Brain microvascular endothelial cell (primary cell): Measurements from ENCODE around the gene SRP72.

Source experiments
- DNase-seq: peaks from one replicate; pipeline ENCODE4 v3.0.0-alpha.2; 2020
- H3K27ac ChIP-seq: fragments of 250-450 bp; sonication (Bioruptor Pico); 2 replicates; pipeline ENCODE4 v1.5.1; 2020; ENCODE audit warnings: mild to moderate bottlenecking, moderate library complexity
- H3K27me3 ChIP-seq: fragments of 250-450 bp; sonication (Bioruptor Pico); replicated peaks from 2 replicates; pipeline ENCODE4 v1.5.1; 2020; ENCODE audit warnings: mild to moderate bottlenecking
- H3K36me3 ChIP-seq: fragments of 250-450 bp; sonication (Bioruptor Pico); replicated peaks from 2 replicates; pipeline ENCODE4 v1.5.1; 2020; ENCODE audit warnings: mild to moderate bottlenecking
- H3K4me3 ChIP-seq: 2 replicates; pipeline ENCODE4 v1.5.1; 2011; ENCODE audit warnings: low read depth, mild to moderate bottlenecking, control low read depth, low read length, moderate library complexity
- in situ Hi-C: cut with HindIII; loops from 2 replicates; pipeline ENCODE4 v1.10.0; 2017; ENCODE audit warnings: low sequenced_read_pairs, low pct_ligation_motif_present
- TF ChIP-seq, protein P1 (sequence below): IDR thresholded peaks from 2 replicates; pipeline ENCODE4 v1.5.1; 2011; ENCODE audit warnings: low read depth, mild to moderate bottlenecking, moderate library complexity, low read length, control low read depth, inconsistent platforms; ENCODE audit errors: missing control alignments

SRP72 gene

DNA sequence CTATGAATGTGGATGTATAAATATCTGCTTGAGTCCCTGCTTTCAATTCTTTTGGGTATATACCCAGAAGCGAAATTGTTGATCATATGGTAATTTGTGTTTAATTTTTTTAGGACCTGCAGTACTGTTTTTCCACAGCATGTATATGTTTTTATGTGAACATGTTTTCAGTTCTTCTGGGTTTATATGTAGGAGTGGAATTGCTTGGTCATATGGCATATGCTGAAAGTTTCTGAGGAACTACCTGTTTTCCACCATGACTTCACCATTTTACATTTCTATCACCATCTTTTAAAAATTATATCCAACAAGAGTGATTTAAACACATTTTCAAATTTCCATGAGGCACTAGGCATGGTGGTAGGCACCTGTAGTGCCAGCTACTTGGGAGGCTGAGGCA is 40.2 kb upstream of the SRP72 start:
- DNase-seq: no peak
- Histone ChIP-seq H3K4me3 (no peak overlapping the region), H3K36me3 (no peaks in the 10 kb centered on the region), H3K27me3 (no peaks in the 10 kb centered on the region), H3K27ac (no peak overlapping the region)
- TF ChIP-seq, protein P1, sequence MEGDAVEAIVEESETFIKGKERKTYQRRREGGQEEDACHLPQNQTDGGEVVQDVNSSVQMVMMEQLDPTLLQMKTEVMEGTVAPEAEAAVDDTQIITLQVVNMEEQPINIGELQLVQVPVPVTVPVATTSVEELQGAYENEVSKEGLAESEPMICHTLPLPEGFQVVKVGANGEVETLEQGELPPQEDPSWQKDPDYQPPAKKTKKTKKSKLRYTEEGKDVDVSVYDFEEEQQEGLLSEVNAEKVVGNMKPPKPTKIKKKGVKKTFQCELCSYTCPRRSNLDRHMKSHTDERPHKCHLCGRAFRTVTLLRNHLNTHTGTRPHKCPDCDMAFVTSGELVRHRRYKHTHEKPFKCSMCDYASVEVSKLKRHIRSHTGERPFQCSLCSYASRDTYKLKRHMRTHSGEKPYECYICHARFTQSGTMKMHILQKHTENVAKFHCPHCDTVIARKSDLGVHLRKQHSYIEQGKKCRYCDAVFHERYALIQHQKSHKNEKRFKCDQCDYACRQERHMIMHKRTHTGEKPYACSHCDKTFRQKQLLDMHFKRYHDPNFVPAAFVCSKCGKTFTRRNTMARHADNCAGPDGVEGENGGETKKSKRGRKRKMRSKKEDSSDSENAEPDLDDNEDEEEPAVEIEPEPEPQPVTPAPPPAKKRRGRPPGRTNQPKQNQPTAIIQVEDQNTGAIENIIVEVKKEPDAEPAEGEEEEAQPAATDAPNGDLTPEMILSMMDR: no peak
- in situ Hi-C loops: no loop called here

DNA sequence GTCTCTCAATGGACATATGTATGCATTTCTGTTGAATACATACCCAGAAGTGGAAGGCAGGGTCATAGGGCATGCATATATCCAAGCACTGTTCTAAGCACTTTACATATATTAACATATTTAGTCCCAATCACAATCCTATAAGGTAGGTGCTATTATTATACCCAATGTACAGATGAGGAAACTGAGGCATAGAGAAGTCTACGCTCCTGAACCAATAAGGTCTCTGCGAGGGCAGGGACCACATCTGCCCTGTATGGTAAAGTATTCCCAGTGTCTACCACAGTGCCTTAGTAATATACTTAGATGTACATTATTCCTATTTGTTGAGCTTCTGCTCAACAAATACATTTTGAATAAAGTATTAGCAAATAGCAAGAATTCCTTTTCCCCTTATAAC is 37.2 kb upstream of the SRP72 start:
- Histone ChIP-seq H3K4me3 (no peak overlapping the region), H3K27me3 (no peaks in the 10 kb centered on the region), H3K36me3 (no peaks in the 10 kb centered on the region), H3K27ac (no peak overlapping the region)
- in situ Hi-C loops: no loop called here
- TF ChIP-seq, protein P1: no peak
- DNase-seq: no peak

DNA sequence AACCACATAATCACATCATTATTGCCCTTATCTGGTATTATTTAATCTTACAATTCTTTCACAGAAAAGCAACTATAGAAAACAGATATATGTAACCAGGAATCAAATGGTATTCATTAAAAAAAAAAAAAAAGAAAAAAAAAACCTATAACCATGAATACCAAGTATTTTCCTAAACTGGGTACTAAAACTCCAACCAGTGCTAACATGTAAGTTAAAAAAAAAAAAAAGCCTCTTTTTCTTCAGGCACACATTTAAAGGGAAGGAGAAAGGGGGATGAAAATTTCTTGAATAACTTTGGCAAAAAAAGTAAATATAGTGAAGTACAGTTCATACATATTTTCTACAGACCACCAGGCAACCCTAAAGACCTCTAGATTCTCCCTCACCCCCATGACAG is 34.1 kb upstream of the SRP72 start:
- no peak for DNase-seq
- Histone ChIP-seq H3K27me3 (no peaks in the 10 kb centered on the region), H3K27ac (no peak overlapping the region), H3K36me3 (no peaks in the 10 kb centered on the region), H3K4me3 (no peak overlapping the region)
- in situ Hi-C loops: no loop called here
- TF ChIP-seq, protein P1: no peak

DNA sequence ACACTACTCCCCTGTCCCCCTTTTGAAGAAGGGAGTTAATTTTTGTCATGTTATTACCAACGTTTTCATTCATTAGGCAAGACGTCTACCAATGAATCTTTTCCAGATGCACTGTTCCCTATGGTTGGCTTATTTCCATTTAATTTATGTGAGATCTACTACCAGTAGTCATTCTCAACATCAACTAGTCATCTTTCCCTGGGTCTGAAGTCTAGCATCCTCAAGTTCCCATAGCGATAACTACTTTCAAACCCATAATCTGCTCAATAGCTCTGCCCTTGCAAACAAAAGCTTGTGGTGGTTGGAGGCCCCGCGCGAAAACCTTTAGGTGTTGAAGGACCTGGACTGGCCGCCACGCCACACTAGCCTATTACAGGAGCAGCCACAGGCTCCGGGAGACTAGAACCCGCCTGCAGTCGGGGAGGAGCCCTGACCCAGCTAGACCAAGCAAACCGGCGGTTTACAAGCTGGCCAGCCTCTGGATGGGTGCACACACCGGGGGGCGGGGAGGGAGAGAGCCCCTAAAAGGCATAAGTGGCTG is 32.7 kb upstream of the SRP72 start:
- peak overlapping the region; percentile 90 for H3K4me3 ChIP-seq
- H3K36me3 ChIP-seq: no peaks in the 10 kb centered on the region
- TF ChIP-seq, protein P1: no peak
- H3K27me3 ChIP-seq: no peaks in the 10 kb centered on the region
- peak; percentile 66 for DNase-seq
- in situ Hi-C loops: no loop called here
- peak overlapping the region; percentile 69 for H3K27ac ChIP-seq

DNA sequence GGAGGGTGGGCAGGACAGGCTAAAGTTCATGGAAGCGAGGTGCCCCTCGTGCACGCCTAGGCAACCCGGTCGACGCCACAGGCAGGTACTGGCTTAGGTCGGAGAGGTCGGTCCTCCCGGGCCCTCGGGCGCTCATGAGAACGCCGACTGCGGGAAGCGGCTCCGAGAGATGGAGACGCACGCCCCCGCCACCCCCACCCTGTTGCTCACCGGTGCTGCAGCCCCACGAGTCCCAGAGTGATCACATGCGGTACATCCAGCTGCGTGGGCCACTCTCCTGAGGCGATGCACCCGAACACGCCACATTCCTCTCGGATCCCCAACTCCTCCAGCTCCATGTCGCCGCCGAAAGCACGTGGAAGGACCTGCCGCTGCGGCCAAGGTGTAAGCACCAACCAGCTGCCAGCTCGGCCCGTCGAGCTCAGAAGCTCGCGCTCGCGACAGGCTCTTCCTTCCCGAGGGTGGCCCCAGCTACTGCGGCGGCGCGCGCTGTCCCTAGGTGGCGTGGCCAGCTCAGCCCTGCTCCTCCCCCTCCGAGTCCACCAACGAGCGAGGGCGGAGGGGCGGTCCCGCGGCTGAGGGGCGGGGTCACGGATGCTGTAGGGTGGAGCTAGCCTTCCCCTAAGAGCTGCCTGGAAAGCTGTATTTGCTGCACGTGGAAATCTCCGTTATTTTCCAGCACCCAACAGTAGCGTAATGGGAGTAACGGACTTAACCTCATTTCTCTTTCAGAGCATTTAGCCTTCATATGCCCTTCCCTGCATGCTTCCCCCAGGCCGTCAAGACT is 32.1 kb upstream of the SRP72 start, which contains the start of gene PPAT:
Gene PPAT (minus strand): TSS at position 476 of the 787 bp plus-strand sequence. CDS start 138 bp downstream, at position 338.
- TF ChIP-seq, protein P1: no peak
- Histone ChIP-seq H3K27ac (peak within 1 kb of the TSS; percentile 69), H3K27me3 (no peaks in the 10 kb centered on the region), H3K4me3 (peak within 1 kb of the TSS; percentile 90), H3K36me3 (no peaks in the 10 kb centered on the region)
- in situ Hi-C loops: no loop called here
- DNase-seq: peak; percentile 97
